SK-N-SH treated with all-trans-retinoic acid at 6 μM for 48 hours (cell line): Measurements from ENCODE around the gene KLHL29.

ENCODE experiments used
- ATAC-seq: fragments of 200-7000 bp; cut with Tn5 transposase; 3 replicates; pipeline ENCODE4 v1.9.1; 2020; ENCODE audit warnings: mild to moderate bottlenecking, moderate library complexity
- ARNTL ChIP-seq: fragments of 450-650 bp; formaldehyde crosslinking; IDR thresholded peaks from 2 replicates; pipeline ENCODE4 v1.5.0; 2020; ENCODE audit warnings: low read depth, mild to moderate bottlenecking, moderate library complexity, borderline replicate concordance
- BACH2 ChIP-seq: fragments of 250-450 bp; sonication (Bioruptor Pico); IDR thresholded peaks from 2 replicates; pipeline ENCODE4 v1.9.0; 2021; ENCODE audit warnings: mild to moderate bottlenecking, borderline replicate concordance
- CSDC2 ChIP-seq: fragments of 250-450 bp; sonication (Bioruptor Pico); IDR thresholded peaks from 2 replicates; pipeline ENCODE4 v1.5.0; 2020; ENCODE audit warnings: mild to moderate bottlenecking, moderate library complexity
- ESRRG ChIP-seq: fragments of 250-450 bp; sonication (Bioruptor Pico); IDR thresholded peaks from 2 replicates; pipeline ENCODE4 v1.6.1; 2021; ENCODE audit warnings: mild to moderate bottlenecking
- ISL1 ChIP-seq: fragments of 250-450 bp; sonication (Bioruptor Pico); IDR thresholded peaks from 2 replicates; pipeline ENCODE4 v2.1.2; 2022; ENCODE audit warnings: mild to moderate bottlenecking, moderate library complexity
- OSR1 ChIP-seq: fragments of 250-450 bp; sonication (Bioruptor Pico); IDR thresholded peaks from 2 replicates; pipeline ENCODE4 v1.8.0; 2022; ENCODE audit warnings: moderate library complexity, mild to moderate bottlenecking, inconsistent platforms
- PPARA ChIP-seq: fragments of 250-450 bp; sonication (Bioruptor Pico); IDR thresholded peaks from 2 replicates; pipeline ENCODE4 v1.5.0; 2020; ENCODE audit warnings: mild to moderate bottlenecking, borderline replicate concordance
- RARB ChIP-seq: fragments of 250-450 bp; sonication (Bioruptor Pico); IDR thresholded peaks from 2 replicates; pipeline ENCODE4 v1.8.0; 2021; ENCODE audit warnings: mild to moderate bottlenecking, moderate library complexity
- SNAI2 ChIP-seq: fragments of 250-450 bp; sonication (Bioruptor Pico); IDR thresholded peaks from 2 replicates; pipeline ENCODE4 v1.5.0; 2020; ENCODE audit warnings: mild to moderate bottlenecking, moderate library complexity
- TCF4 ChIP-seq: fragments of 250-450 bp; sonication (Bioruptor Pico); IDR thresholded peaks from 2 replicates; pipeline ENCODE4 v1.8.0; 2021; ENCODE audit warnings: mild to moderate bottlenecking, moderate library complexity, borderline replicate concordance
- TOX ChIP-seq: fragments of 250-450 bp; sonication (Bioruptor Pico); IDR thresholded peaks from 2 replicates; pipeline ENCODE4 v1.8.0; 2021; ENCODE audit warnings: mild to moderate bottlenecking, moderate library complexity, borderline replicate concordance
- ZC3H10 ChIP-seq: fragments of 250-450 bp; sonication (Bioruptor Pico); IDR thresholded peaks from 2 replicates; pipeline ENCODE4 v1.5.1; 2021; ENCODE audit warnings: mild to moderate bottlenecking, moderate library complexity
- ZFP3 ChIP-seq: fragments of 250-450 bp; sonication (Bioruptor Pico); IDR thresholded peaks from 2 replicates; pipeline ENCODE4 v1.5.0; 2020; ENCODE audit warnings: mild to moderate bottlenecking, moderate library complexity
- ZFP30 ChIP-seq: fragments of 450-650 bp; formaldehyde crosslinking; IDR thresholded peaks from 2 replicates; pipeline ENCODE4 v1.5.0; 2022; ENCODE audit warnings: mild to moderate bottlenecking, moderate library complexity
- ZNF565 ChIP-seq: fragments of 450-650 bp; formaldehyde crosslinking; conservative IDR thresholded peaks from 2 replicates; pipeline ENCODE4 v1.5.0; 2020; ENCODE audit warnings: low read depth, mild to moderate bottlenecking, moderate library complexity
- ZNF70 ChIP-seq: fragments of 450-650 bp; formaldehyde crosslinking; IDR thresholded peaks from 2 replicates; pipeline ENCODE4 v1.5.0; 2020; ENCODE audit warnings: mild to moderate bottlenecking, moderate library complexity
- ZNF8 ChIP-seq: fragments of 450-650 bp; formaldehyde crosslinking; IDR thresholded peaks from 2 replicates; pipeline ENCODE4 v1.5.0; 2020; ENCODE audit warnings: mild to moderate bottlenecking, moderate library complexity
- TF ChIP-seq, protein P1 (sequence below): fragments of 250-450 bp; sonication (Bioruptor Pico); IDR thresholded peaks from 2 replicates; pipeline ENCODE4 v1.5.0; 2020; ENCODE audit warnings: mild to moderate bottlenecking, moderate library complexity
- TF ChIP-seq, protein P2 (sequence below): fragments of 250-450 bp; sonication (Bioruptor Pico); IDR thresholded peaks from 2 replicates; pipeline ENCODE4 v1.8.0; 2020; ENCODE audit warnings: mild to moderate bottlenecking, moderate library complexity, borderline replicate concordance
- TF ChIP-seq, protein P3 (sequence below): fragments of 250-450 bp; sonication (Bioruptor Pico); IDR thresholded peaks from 2 replicates; pipeline ENCODE4 v1.5.1; 2020; ENCODE audit warnings: low read depth, mild to moderate bottlenecking, moderate library complexity

Gene KLHL29

DNA sequence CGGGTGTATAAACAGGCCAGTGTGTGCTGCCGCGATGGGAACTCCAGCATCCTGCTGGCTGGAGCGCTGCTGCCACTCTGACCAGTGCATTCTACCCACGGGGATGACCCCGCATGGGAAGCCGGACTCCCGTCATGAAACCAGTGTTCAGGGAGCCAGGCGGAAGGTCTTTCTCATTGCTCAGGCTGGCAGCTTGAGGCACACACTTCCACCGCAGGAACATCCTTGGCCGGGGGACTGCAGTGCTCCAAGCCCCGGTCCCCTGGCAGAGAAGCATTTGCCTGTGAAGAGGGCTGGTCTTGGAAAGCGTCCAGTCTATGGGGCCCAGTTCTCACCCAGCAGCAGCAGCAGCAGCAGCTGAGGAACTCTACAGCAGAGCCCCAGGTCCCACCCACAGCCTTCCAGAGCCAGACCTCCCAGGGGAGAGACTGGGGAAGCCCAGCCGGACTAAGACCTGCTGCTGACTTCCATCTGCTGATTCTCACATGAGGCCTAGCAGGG lies 235.9 kb downstream of the KLHL29 start:
- ATAC-seq: peak; percentile 61; the same call in 2 of the 3 replicates
- TF ChIP-seq, protein P1, sequence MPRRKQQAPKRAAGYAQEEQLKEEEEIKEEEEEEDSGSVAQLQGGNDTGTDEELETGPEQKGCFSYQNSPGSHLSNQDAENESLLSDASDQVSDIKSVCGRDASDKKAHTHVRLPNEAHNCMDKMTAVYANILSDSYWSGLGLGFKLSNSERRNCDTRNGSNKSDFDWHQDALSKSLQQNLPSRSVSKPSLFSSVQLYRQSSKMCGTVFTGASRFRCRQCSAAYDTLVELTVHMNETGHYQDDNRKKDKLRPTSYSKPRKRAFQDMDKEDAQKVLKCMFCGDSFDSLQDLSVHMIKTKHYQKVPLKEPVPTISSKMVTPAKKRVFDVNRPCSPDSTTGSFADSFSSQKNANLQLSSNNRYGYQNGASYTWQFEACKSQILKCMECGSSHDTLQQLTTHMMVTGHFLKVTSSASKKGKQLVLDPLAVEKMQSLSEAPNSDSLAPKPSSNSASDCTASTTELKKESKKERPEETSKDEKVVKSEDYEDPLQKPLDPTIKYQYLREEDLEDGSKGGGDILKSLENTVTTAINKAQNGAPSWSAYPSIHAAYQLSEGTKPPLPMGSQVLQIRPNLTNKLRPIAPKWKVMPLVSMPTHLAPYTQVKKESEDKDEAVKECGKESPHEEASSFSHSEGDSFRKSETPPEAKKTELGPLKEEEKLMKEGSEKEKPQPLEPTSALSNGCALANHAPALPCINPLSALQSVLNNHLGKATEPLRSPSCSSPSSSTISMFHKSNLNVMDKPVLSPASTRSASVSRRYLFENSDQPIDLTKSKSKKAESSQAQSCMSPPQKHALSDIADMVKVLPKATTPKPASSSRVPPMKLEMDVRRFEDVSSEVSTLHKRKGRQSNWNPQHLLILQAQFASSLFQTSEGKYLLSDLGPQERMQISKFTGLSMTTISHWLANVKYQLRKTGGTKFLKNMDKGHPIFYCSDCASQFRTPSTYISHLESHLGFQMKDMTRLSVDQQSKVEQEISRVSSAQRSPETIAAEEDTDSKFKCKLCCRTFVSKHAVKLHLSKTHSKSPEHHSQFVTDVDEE (CRISPR knock-in tag): peak; percentile 70; the same call in 1 of the 2 replicates
- TF ChIP-seq ARNTL (CRISPR knock-in tag) (no peak), TCF4 (CRISPR knock-in tag) (peak; percentile 36; the same call in 1 of the 2 replicates), ZNF565 (CRISPR knock-in tag) (no peak), SNAI2 (CRISPR knock-in tag) (no peak)

DNA sequence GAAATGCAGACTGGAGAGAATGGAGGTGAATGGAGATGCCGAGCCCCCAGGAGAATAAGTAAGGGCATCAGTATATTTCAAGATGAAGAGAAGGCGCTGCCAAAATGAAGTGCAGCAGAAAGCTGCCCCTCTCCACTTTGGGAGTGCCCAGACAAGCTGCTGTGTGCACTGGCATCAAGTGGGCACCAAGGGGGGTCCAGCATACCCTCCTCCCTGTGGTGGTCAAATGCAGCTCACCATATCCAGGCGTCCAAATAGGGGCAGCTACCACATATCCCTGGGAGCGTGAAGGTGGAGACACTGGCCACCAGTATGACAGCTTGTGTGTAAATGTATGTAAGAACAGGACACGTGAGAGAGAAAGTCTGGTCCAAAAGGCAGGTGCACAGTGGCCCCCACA lies 236.6 kb downstream of the KLHL29 start:
- ATAC-seq: no peak
- TF ChIP-seq ESRRG (no peak), ISL1 (no peak), ZFP30 (CRISPR knock-in tag) (no peak), OSR1 (no peak), ZNF565 (CRISPR knock-in tag) (no peak), PPARA (CRISPR knock-in tag) (no peak), CSDC2 (CRISPR knock-in tag) (no peak), BACH2 (CRISPR knock-in tag) (no peak)
- TF ChIP-seq, protein P1 (CRISPR knock-in tag): no peak

DNA sequence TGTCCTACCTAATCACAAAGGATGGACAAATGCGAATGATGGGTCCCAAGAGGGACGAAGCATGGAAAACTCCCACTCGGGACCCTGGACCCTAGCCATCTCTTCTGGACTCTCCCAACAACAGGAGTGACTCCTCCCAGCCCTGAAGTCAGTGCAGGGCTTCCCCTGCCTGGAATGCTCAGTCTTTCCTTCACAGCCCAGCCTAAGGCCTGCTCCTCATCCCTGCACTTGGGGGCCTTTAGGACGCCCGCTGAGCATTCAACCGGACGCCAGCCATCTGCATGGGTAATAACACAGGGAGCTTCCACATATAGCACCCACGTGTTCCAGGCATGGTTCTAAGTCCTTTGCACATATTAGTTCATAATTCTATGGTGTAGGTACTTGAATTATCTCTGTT lies 237.5 kb downstream of the KLHL29 start:
- no peak for TF ChIP-seq PPARA (CRISPR knock-in tag)
- TF ChIP-seq, protein P2, sequence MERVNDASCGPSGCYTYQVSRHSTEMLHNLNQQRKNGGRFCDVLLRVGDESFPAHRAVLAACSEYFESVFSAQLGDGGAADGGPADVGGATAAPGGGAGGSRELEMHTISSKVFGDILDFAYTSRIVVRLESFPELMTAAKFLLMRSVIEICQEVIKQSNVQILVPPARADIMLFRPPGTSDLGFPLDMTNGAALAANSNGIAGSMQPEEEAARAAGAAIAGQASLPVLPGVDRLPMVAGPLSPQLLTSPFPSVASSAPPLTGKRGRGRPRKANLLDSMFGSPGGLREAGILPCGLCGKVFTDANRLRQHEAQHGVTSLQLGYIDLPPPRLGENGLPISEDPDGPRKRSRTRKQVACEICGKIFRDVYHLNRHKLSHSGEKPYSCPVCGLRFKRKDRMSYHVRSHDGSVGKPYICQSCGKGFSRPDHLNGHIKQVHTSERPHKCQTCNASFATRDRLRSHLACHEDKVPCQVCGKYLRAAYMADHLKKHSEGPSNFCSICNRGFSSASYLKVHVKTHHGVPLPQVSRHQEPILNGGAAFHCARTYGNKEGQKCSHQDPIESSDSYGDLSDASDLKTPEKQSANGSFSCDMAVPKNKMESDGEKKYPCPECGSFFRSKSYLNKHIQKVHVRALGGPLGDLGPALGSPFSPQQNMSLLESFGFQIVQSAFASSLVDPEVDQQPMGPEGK (CRISPR knock-in tag): no peak
- TF ChIP-seq ISL1: no peak
- no peak for TF ChIP-seq ZFP3 (CRISPR knock-in tag)
- TF ChIP-seq RARB (CRISPR knock-in tag): no peak
- TF ChIP-seq TOX (CRISPR knock-in tag): no peak
- TF ChIP-seq ZNF8 (CRISPR knock-in tag): no peak
- no peak for TF ChIP-seq ZNF565 (CRISPR knock-in tag)
- TF ChIP-seq ESRRG: no peak
- no peak for TF ChIP-seq BACH2 (CRISPR knock-in tag)
- no peak for ATAC-seq

DNA sequence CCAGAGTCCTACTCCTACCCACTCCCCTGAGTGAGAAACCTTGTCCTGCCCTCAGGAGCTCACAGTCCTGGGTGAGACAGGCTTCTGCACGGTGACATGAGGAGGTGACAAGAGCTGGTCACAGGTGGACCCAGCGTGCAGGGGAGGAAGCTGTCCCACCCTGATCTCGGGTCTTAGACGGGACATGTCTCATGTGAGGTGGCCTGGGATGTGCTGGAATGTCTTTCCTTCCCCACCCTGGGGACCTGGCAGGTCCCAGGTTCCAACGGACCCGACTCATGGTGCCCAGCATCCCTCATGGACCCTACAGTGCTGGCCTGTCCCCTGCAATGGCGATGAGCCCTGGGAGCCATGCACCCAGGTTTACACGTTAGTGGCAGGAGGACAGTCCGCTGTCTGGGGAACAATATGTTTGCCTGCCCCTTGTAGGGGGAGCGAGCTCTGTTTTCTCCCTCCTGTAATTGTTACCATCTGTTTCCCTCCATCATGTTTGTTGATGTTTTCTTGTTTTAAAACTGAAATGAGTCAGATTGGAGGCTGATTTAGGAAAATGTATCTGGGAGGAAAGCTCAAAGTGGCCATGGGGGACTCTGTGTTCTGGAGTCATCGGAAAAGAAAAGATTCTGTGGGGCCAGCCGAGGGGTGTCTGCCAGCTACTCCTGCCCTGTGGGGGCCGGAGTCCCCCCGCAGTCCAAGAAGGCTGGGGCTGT lies 238.1 kb downstream of the KLHL29 start:
- TF ChIP-seq ZC3H10 (CRISPR knock-in tag) (no peak), ZNF8 (CRISPR knock-in tag) (no peak), TCF4 (CRISPR knock-in tag) (peak; percentile 33; the same call in 1 of the 2 replicates)
- ATAC-seq: no peak

DNA sequence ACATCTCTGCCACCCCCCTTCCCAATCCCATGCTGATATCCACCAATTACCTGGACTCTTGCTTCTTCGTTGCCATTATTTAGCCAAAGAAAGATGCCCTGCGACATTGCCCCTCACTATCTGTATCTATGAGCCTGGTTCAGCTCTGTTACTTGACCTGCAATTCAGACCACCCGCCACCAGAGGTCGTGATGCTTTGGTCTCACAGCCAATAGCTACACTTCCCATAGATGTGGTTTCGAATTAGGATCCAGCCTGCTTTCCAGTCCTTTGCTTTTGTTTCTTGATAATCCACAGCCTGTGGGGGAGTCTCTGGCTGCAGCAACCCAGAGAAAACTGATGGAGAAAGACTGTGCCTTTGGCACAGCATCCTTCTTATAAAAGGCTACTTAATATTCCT lies 239.4 kb downstream of the KLHL29 start:
- ATAC-seq: no peak
- TF ChIP-seq PPARA (CRISPR knock-in tag): no peak
- TF ChIP-seq ISL1: no peak
- no peak for TF ChIP-seq ZFP30 (CRISPR knock-in tag)
- TF ChIP-seq, protein P3, sequence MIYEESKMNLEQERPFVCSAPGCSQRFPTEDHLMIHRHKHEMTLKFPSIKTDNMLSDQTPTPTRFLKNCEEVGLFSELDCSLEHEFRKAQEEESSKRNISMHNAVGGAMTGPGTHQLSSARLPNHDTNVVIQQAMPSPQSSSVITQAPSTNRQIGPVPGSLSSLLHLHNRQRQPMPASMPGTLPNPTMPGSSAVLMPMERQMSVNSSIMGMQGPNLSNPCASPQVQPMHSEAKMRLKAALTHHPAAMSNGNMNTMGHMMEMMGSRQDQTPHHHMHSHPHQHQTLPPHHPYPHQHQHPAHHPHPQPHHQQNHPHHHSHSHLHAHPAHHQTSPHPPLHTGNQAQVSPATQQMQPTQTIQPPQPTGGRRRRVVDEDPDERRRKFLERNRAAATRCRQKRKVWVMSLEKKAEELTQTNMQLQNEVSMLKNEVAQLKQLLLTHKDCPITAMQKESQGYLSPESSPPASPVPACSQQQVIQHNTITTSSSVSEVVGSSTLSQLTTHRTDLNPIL (CRISPR knock-in tag): no peak
- no peak for TF ChIP-seq ZNF8 (CRISPR knock-in tag)
- TF ChIP-seq, protein P1 (CRISPR knock-in tag): no peak
- TF ChIP-seq TOX (CRISPR knock-in tag): no peak
- no peak for TF ChIP-seq RARB (CRISPR knock-in tag)
- no peak for TF ChIP-seq ZFP3 (CRISPR knock-in tag)
- no peak for TF ChIP-seq CSDC2 (CRISPR knock-in tag)
- no peak for TF ChIP-seq ZC3H10 (CRISPR knock-in tag)
- no peak for TF ChIP-seq ZNF70 (CRISPR knock-in tag)
